ENCODE data around the gene AKAP3.

GRCh38 chr12:4588916-4589315, 59.9 kb downstream of the AKAP3 start:
- no peak for TF ChIP-seq CTCF (IDR thresholded peaks at IDR 0.05)
- no peak for TF ChIP-seq POLR2A (IDR thresholded peaks at IDR 0.05)
- TF ChIP-seq POLR2AphosphoS5 (IDR thresholded peaks at IDR 0.05) = no peak
